ENCODE measurements around the gene RAD51AP1. TPM values are rescaled to one million over a fixed set of nuclear protein-coding genes. Genes with fewer than 3 reads are reported as not detected.

RAD51AP1 gene
- total and polyA plus RNA-seq, 4 donors, result 2.1 to 6.9 (median 3.5) TPM

DNA sequence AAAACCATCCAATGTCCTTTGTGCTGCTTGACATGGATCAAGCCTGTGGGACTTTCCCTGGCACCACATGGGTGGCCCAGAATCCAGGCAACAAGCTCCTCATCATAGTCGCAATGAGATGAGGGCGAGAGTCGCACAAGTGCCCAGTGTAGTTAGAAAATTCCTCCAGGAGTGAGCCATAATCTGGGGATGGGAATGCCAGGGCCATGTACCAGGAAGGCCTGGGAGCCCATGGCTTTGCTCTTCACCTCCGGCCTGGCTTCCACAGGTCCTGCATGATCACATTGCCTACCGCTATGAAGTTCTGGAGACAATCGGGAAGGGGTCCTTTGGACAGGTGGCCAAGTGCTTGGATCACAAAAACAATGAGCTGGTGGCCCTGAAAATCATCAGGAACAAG is 57.2 kb downstream of the RAD51AP1 start:
- Histone ChIP-seq H3K27me3 (ENCODE audit: control insufficient read depth in 3 of 3, insufficient read depth in 3 of 3, low read length in 2 of 3) (no peaks in the 10 kb centered on the region), H3K4me1 (ENCODE audit: control insufficient read depth in 5 of 5, insufficient read depth in 5 of 5, low read length in 5 of 5) (no peaks in the 10 kb centered on the region), H3K4me3 (no peak overlapping the region), H3K36me3 (ENCODE audit: control insufficient read depth in 4 of 4, insufficient read depth in 4 of 4, low read length in 4 of 4) (no peaks in the 10 kb centered on the region), H3K9ac (ENCODE audit: insufficient read depth in 1 of 2, low read length in 2 of 2) (no peak overlapping the region), H3K9me3 (ENCODE audit: control insufficient read depth in 4 of 4, insufficient read depth in 3 of 4, low read length in 3 of 4) (no peaks in the 10 kb centered on the region), H3K27ac (ENCODE audit: low read depth in 1 of 2, low read length in 1 of 2) (no peak overlapping the region)
- WGBS, 2 donors, result 98 to 99% methylated on average over 6 of the region's 6 CpGs
- TF ChIP-seq, protein P1, sequence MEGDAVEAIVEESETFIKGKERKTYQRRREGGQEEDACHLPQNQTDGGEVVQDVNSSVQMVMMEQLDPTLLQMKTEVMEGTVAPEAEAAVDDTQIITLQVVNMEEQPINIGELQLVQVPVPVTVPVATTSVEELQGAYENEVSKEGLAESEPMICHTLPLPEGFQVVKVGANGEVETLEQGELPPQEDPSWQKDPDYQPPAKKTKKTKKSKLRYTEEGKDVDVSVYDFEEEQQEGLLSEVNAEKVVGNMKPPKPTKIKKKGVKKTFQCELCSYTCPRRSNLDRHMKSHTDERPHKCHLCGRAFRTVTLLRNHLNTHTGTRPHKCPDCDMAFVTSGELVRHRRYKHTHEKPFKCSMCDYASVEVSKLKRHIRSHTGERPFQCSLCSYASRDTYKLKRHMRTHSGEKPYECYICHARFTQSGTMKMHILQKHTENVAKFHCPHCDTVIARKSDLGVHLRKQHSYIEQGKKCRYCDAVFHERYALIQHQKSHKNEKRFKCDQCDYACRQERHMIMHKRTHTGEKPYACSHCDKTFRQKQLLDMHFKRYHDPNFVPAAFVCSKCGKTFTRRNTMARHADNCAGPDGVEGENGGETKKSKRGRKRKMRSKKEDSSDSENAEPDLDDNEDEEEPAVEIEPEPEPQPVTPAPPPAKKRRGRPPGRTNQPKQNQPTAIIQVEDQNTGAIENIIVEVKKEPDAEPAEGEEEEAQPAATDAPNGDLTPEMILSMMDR (IDR thresholded peaks at IDR 0.05; ENCODE audit: control extremely low read depth, extremely low read depth), result no peak
- ATAC-seq (ENCODE audit: insufficient read depth, low FRiP score), result no peak
- DNase-seq, result no peak

DNA sequence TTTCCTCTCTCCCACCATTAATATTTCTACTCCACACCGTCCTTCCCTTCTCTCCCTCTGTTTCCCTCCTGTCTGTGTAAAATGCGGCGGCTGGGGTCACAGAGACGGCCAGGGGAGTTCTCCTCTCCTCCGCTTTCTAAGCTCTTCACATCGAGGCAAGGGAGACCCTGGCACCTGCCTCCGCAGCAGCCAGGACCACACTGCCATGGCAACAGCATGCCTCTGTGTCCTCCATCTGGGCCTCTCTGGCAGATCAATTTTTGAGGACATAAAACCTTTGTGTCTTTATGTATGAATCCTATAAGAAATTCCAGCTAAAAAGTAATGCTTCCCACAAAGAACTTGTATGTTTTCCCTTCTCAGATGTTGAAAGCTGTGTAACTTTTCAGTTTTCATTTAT is 64.7 kb downstream of the RAD51AP1 start:
- WGBS, 2 donors, result 70 to 76% methylated on average over 7 of the region's 7 CpGs
- ATAC-seq (ENCODE audit: insufficient read depth, low FRiP score), result no peak

DNA sequence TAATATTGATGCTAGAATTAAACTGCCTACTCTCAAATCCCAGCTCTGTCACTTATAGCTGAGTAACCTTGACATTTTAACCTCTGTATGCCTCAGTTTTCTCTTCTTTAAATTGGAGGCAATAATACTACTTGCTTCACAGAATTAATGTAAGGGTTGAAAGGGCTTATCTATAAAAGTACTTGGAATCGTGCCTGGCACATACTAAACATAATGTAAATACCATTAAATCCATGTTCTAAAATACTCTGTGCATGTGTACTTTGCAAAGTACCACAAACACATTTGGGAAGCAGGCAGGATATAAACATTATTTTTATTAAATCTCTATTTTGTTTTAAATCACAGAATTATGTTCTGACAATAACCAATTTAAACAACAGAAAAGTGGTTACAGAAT is 65.3 kb downstream of the RAD51AP1 start:
- Histone ChIP-seq H3K4me1 (ENCODE audit: control insufficient read depth in 5 of 5, insufficient read depth in 5 of 5, low read length in 5 of 5) (peaks cover 0 to 8% (median 0%) of the 10 kb centered on the region in 5 donors), H3K9me3 (ENCODE audit: control insufficient read depth in 4 of 4, insufficient read depth in 3 of 4, low read length in 3 of 4) (no peaks in the 10 kb centered on the region), H3K4me3 (no peak overlapping the region), H3K36me3 (ENCODE audit: control insufficient read depth in 4 of 4, insufficient read depth in 4 of 4, low read length in 4 of 4) (peaks cover 0 to 4% (median 1%) of the 10 kb centered on the region in 4 donors), H3K9ac (ENCODE audit: insufficient read depth in 1 of 2, low read length in 2 of 2) (no peak overlapping the region), H3K27ac (ENCODE audit: low read depth in 1 of 2, low read length in 1 of 2) (no peak overlapping the region), H3K27me3 (ENCODE audit: control insufficient read depth in 3 of 3, insufficient read depth in 3 of 3, low read length in 2 of 3) (peaks cover 0 to 9% (median 2%) of the 10 kb centered on the region in 3 donors)
- ATAC-seq (ENCODE audit: insufficient read depth, low FRiP score), result no peak
- TF ChIP-seq, protein P1 (IDR thresholded peaks at IDR 0.05; ENCODE audit: control extremely low read depth, extremely low read depth), result no peak
- WGBS, 2 donors, result 29 to 46% methylated on average over 1 of the region's 1 CpG
- DNase-seq, result no peak

More for the DNA sequence above, 64.7 kb downstream of the RAD51AP1 start:
- H3K36me3 ChIP-seq (ENCODE audit: control insufficient read depth in 4 of 4, insufficient read depth in 4 of 4, low read length in 4 of 4), result peaks cover 0 to 4% (median 1%) of the 10 kb centered on the region in 4 donors
- TF ChIP-seq, protein P1 (IDR thresholded peaks at IDR 0.05; ENCODE audit: control extremely low read depth, extremely low read depth), result no peak
- no peak overlapping the region for H3K9ac ChIP-seq (ENCODE audit: insufficient read depth in 1 of 2, low read length in 2 of 2)
- H3K27me3 ChIP-seq (ENCODE audit: control insufficient read depth in 3 of 3, insufficient read depth in 3 of 3, low read length in 2 of 3), result peaks cover 0 to 9% (median 2%) of the 10 kb centered on the region in 3 donors
- H3K4me1 ChIP-seq (ENCODE audit: control insufficient read depth in 5 of 5, insufficient read depth in 5 of 5, low read length in 5 of 5), result peaks cover 0 to 8% (median 0%) of the 10 kb centered on the region in 5 donors
- no peak overlapping the region for H3K27ac ChIP-seq (ENCODE audit: low read depth in 1 of 2, low read length in 1 of 2)
- no peak for DNase-seq
- H3K4me3 ChIP-seq, result no peak overlapping the region
- H3K9me3 ChIP-seq (ENCODE audit: control insufficient read depth in 4 of 4, insufficient read depth in 3 of 4, low read length in 3 of 4), result no peaks in the 10 kb centered on the region

DNA sequence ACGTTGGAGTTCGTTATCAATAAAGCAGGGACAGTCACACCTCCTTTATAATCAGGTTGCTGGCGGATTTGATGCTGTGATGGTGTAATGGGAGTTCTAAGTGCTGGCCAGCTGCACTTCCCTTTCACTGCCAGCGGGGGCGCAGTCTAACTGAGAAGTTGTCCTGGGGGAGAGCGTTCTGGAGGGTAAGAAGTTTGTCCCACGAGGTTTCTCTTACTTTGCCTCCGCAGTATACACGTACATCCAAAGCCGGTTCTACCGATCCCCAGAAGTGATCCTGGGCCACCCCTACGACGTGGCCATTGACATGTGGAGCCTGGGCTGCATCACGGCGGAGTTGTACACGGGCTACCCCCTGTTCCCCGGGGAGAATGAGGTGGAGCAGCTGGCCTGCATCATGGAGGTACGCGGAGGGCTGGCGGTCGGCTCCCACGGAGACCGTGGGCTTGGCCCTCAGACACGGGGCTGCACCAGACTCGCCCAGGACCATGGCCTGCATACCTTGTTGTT is 66.0 kb downstream of the RAD51AP1 start:
- Histone ChIP-seq H3K27ac (ENCODE audit: low read depth in 1 of 2, low read length in 1 of 2) (peak overlapping the region; percentile 54 to 82), H3K9ac (ENCODE audit: insufficient read depth in 1 of 2, low read length in 2 of 2) (peak overlapping the region in 1 of 2 donors; percentile 90), H3K4me1 (ENCODE audit: control insufficient read depth in 5 of 5, insufficient read depth in 5 of 5, low read length in 5 of 5) (peaks cover 0 to 8% (median 0%) of the 10 kb centered on the region in 5 donors), H3K27me3 (ENCODE audit: control insufficient read depth in 3 of 3, insufficient read depth in 3 of 3, low read length in 2 of 3) (peaks cover 0 to 9% (median 2%) of the 10 kb centered on the region in 3 donors), H3K36me3 (ENCODE audit: control insufficient read depth in 4 of 4, insufficient read depth in 4 of 4, low read length in 4 of 4) (peaks cover 0 to 4% (median 1%) of the 10 kb centered on the region in 4 donors), H3K9me3 (ENCODE audit: control insufficient read depth in 4 of 4, insufficient read depth in 3 of 4, low read length in 3 of 4) (no peaks in the 10 kb centered on the region), H3K4me3 (peak overlapping the region; percentile 84)
- WGBS, 2 donors, result 2% methylated on average over 25 of the region's 25 CpGs
- TF ChIP-seq, protein P1 (IDR thresholded peaks at IDR 0.05; ENCODE audit: control extremely low read depth, extremely low read depth), result peak; percentile 87
- ATAC-seq (ENCODE audit: insufficient read depth, low FRiP score) (peak; percentile 98), DNase-seq (peak; percentile 82 to 92 (median 89))

Measured in lung (tissue), 12 donors.